Lung (tissue), 12 donors: ENCODE data around the gene CENATAC. TPM values are rescaled to one million over a fixed set of nuclear protein-coding genes. Genes with fewer than 3 reads are reported as not detected.
A peak's percentile ranks its signal among the peaks of the same experiment; 100 is the strongest.
"Not testable (repeated sequence)": the region's sequence is repeated elsewhere in the genome, so short reads cannot be mapped to it uniquely, and the experiment has no call there.

Experiments
- ATAC-seq: fragments of 200-7000 bp; cut with Tn5 transposase; one replicate; pipeline ENCODE4 v1.9.1; 2020; ENCODE audit warnings: moderate number of reproducible peaks; ENCODE audit not compliant: insufficient read depth, low FRiP score
- DNase-seq, 3 donors: peaks; one replicate each; pipeline ENCODE4 v3.0.0-alpha.2; 2013 to 2017
- H3K27ac ChIP-seq, 2 donors: one replicate each; pipeline ENCODE4 v1.5.1; 2013; ENCODE audit warnings: mild to moderate bottlenecking in 2 of 2, moderate library complexity in 2 of 2, control low read depth in 1 of 2, inconsistent platforms in 1 of 2, low read depth in 1 of 2, low read length in 1 of 2
- H3K27me3 ChIP-seq, 3 donors: one replicate each; pipeline ENCODE4 v1.5.1; 2013; ENCODE audit warnings: low read length in 2 of 3; ENCODE audit not compliant: control insufficient read depth in 3 of 3, insufficient read depth in 3 of 3
- H3K36me3 ChIP-seq, 4 donors: one replicate each; pipeline ENCODE4 v1.5.1; 2013; ENCODE audit warnings: low read length in 4 of 4, mild to moderate bottlenecking in 1 of 4, moderate library complexity in 1 of 4; ENCODE audit not compliant: control insufficient read depth in 4 of 4, insufficient read depth in 4 of 4
- H3K4me1 ChIP-seq, 5 donors: one replicate each; pipeline ENCODE4 v1.5.1; 2013; ENCODE audit warnings: low read length in 5 of 5, mild to moderate bottlenecking in 2 of 5, moderate library complexity in 1 of 5; ENCODE audit not compliant: control insufficient read depth in 5 of 5, insufficient read depth in 5 of 5
- H3K4me3 ChIP-seq: one replicate; pipeline ENCODE4 v1.5.1; 2013; ENCODE audit warnings: mild to moderate bottlenecking, control low read depth, moderate library complexity
- H3K9ac ChIP-seq, 2 donors: one replicate each; pipeline ENCODE4 v1.5.1; 2013; ENCODE audit warnings: low read length in 2 of 2, control low read depth in 1 of 2; ENCODE audit not compliant: insufficient read depth in 1 of 2
- H3K9me3 ChIP-seq, 4 donors: one replicate each; pipeline ENCODE4 v1.5.1; 2013; ENCODE audit warnings: low read length in 3 of 4, mild to moderate bottlenecking in 1 of 4, moderate library complexity in 1 of 4; ENCODE audit not compliant: control insufficient read depth in 4 of 4, insufficient read depth in 3 of 4
- WGBS, 2 donors: extraction: QIAGEN DNeasy Blood & Tissue Kit; methylation state at CpG; one replicate each; pipeline ENCODE4 v1.1.7; 2013; 5-methylcytosine and 5-hydroxymethylcytosine counted together
- polyA plus RNA-seq, 2 donors: library from polyadenylated mRNA; stranded (reverse); fragments of 200-250 nt; gene quantifications; one replicate each; pipeline ENCODE4 v1.2.1, GENCODE V29; 2013
- total RNA-seq, 2 donors: library from RNA; depleted of rRNA in 1 of 2; stranded (reverse); fragments of >200 nt in 1 of 2; gene quantifications; one replicate each; pipeline ENCODE4 v1.2.1, GENCODE V29; 2014 to 2021
- TF ChIP-seq, protein P1 (sequence below): IDR thresholded peaks from 2 replicates; pipeline ENCODE4 v1.5.1; 2012; ENCODE audit warnings: mild to moderate bottlenecking; ENCODE audit errors: control extremely low read depth, extremely low read depth
- donor health status: control.
- donor health status: control.
- donor health status: Bipolar disorder and iron deficiency.
- donor health status: healthy.
- donor health status: DM: yes; HTN: yes; CAD: no.

CENATAC gene
- total and polyA plus RNA-seq, 4 donors: 12.3 to 97.5 (median 53.5) TPM

DNA sequence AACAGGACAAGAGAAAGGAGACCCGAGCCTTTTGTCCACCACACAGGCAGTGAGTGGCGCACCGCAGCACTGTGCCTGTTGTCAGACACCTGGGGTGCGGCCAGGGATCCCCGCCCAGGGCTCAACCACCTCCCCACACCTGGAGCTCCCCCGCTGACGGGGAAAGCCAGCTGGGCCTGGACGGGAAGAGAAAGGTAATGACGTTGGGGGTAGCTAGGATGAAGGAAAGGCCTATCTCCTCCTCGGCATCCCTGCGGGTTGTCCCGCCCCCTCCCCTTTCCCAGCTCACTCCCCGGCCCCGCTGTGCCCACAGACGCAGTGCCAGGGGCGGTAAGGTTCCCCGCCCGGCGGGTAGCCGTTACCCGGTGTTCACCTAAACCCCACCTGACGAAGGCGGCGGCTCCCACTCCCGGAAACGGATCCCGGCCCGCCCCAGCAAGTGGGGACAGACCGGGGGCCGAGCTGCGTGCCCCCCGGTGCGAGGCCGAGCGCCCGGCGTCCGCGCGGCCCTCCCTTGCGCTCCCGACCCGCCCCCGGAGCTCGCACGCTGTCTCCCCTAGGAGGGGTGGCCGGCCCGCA is 58.6 kb downstream of the CENATAC start:
- DNase-seq (peak; percentile 2 to 38 (median 4)), ATAC-seq (peak; percentile 32)
- Histone ChIP-seq H3K27me3 (no peaks in the 10 kb centered on the region), H3K36me3 (peaks cover 16 to 36% (median 33%) of the 10 kb centered on the region in 4 donors), H3K27ac (peak overlapping the region; percentile 93 to 94), H3K9ac (peak overlapping the region; percentile 70 to 90), H3K9me3 (no peaks in the 10 kb centered on the region), H3K4me3 (peak overlapping the region; percentile 89), H3K4me1 (peaks cover 0 to 13% (median 7%) of the 10 kb centered on the region in 5 donors)
- TF ChIP-seq, protein P1, sequence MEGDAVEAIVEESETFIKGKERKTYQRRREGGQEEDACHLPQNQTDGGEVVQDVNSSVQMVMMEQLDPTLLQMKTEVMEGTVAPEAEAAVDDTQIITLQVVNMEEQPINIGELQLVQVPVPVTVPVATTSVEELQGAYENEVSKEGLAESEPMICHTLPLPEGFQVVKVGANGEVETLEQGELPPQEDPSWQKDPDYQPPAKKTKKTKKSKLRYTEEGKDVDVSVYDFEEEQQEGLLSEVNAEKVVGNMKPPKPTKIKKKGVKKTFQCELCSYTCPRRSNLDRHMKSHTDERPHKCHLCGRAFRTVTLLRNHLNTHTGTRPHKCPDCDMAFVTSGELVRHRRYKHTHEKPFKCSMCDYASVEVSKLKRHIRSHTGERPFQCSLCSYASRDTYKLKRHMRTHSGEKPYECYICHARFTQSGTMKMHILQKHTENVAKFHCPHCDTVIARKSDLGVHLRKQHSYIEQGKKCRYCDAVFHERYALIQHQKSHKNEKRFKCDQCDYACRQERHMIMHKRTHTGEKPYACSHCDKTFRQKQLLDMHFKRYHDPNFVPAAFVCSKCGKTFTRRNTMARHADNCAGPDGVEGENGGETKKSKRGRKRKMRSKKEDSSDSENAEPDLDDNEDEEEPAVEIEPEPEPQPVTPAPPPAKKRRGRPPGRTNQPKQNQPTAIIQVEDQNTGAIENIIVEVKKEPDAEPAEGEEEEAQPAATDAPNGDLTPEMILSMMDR: no peak
- 0% methylated on average over 46 to 48 of the region's 48 CpGs for WGBS, 2 donors

DNA sequence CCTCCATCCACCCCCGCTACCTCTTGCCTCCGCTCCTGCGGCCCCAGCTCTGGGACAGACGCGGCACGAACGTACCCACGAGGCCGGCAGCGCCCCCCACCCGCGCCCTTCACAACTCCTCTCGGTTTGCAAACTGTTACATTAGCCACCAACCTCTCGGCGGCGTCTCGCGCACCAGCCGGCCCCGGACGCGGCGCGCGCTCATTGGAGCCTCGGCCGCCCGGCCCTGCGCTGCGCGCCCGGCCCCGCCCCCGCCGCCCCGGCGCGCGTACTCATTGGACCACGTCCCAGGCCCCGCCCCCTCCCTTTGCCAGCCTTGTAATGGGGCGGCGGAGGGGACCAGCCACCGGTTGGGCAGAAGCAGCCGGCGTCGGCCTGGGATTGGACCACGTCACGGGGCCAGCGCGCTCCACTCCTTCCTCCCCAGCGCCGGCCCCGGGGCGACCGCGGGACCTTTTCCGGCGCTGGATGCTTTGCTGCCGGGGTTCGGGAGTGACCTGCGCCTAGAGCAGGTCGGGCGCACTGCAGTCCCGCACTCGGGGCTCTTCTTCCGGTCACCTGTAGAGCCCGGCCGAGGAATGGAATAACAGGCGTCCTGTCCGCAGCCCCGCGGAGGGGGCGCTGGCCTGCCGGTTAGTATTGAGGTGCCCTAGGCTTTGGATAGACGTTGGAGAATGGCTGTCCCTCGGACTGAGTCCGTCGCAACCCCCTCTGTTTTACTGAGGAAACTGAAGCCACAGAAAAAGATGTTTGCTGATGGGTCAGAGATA is 59.2 kb downstream of the CENATAC start, which contains the start of gene HYOU1:
HYOU1 (minus strand) TSS at position 206 of the 770 bp plus-strand sequence. CDS start 1,045 bp downstream, outside the sequence.
- peak within 1 kb of the TSS; percentile 93 to 94 for H3K27ac ChIP-seq
- no peaks in the 10 kb centered on the region for H3K27me3 ChIP-seq
- WGBS, 2 donors: 0% methylated on average over 69 to 79 of the region's 79 CpGs
- H3K4me3 ChIP-seq: peak within 1 kb of the TSS; percentile 89
- H3K36me3 ChIP-seq: peaks cover 16 to 30% (median 27%) of the 10 kb centered on the region in 4 donors
- H3K4me1 ChIP-seq: peaks cover 0 to 13% (median 7%) of the 10 kb centered on the region in 5 donors
- no peaks in the 10 kb centered on the region for H3K9me3 ChIP-seq
- TF ChIP-seq, protein P1: no peak
- H3K9ac ChIP-seq: peak within 1 kb of the TSS; percentile 70 to 90
- DNase-seq (peak; percentile 96 to 98 (median 97)), ATAC-seq (peak; percentile 98)

DNA sequence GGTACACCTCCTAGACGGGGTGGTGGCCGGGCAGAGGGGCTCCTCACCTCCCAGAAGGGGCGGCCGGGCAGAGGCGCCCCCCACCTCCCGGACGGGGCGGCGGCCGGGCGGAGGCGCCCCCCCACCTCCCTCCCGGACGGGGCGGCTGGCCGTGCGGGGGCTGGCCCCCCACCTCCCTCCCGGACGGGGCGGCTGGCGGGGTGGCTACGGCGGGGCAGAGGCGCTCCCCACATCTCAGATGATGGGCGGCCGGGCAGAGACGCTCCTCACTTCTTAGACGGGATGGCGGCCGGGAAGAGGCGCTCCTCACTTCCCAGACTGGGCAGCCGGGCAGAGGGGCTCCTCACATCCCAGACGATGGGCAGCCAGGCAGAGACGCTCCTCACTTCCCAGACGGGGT is 61.2 kb downstream of the CENATAC start:
- ATAC-seq, H3K27me3 ChIP-seq, H3K9me3 ChIP-seq, H3K27ac ChIP-seq, H3K9ac ChIP-seq, H3K4me3 ChIP-seq, DNase-seq: not testable (repeated sequence)
- Histone ChIP-seq H3K4me1 (peaks cover 0 to 13% (median 8%) of the 10 kb centered on the region in 5 donors), H3K36me3 (peaks cover 8 to 15% (median 10%) of the 10 kb centered on the region in 4 donors)
- WGBS, 2 donors: 87 to 94% methylated on average over 13 to 29 of the region's 35 CpGs

DNA sequence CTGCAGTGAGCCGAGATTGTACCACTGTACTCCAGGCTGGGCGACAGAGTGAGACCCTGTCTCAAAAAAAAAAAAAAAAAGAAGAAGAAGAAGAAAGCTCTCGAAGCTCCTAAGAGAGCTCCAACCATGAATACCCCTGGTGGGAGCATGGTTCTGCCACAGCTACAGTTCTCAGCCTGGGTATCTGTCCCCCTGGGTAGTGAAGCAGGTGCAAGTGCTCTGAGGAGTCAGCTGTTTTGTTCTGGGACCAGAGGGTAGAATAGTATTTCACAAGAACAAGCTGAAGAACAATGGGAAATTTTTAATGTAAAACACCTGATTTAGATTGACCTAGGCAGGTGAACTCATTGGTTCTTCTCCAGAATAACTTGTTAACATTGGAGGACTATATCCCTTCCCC is 63.3 kb downstream of the CENATAC start:
- DNase-seq (no peak), ATAC-seq (no peak)
- Histone ChIP-seq H3K4me3 (no peak overlapping the region), H3K36me3 (peaks cover 0 to 3% (median under 1%) of the 10 kb centered on the region in 4 donors), H3K9ac (no peak overlapping the region), H3K27me3 (no peaks in the 10 kb centered on the region), H3K9me3 (no peaks in the 10 kb centered on the region), H3K27ac (no peak overlapping the region), H3K4me1 (peaks cover 0 to 7% (median 6%) of the 10 kb centered on the region in 5 donors)
- 89 to 95% methylated on average over 3 of the region's 3 CpGs for WGBS, 2 donors
- TF ChIP-seq, protein P1: no peak
